Measurements from ENCODE around the gene DDO. TPM values are rescaled to one million over a fixed set of nuclear protein-coding genes. Genes with fewer than 3 reads are reported as not detected.

DDO gene
- total RNA-seq, 2 donors from 2014 or later, result 4.4 to 13.7 TPM

DNA sequence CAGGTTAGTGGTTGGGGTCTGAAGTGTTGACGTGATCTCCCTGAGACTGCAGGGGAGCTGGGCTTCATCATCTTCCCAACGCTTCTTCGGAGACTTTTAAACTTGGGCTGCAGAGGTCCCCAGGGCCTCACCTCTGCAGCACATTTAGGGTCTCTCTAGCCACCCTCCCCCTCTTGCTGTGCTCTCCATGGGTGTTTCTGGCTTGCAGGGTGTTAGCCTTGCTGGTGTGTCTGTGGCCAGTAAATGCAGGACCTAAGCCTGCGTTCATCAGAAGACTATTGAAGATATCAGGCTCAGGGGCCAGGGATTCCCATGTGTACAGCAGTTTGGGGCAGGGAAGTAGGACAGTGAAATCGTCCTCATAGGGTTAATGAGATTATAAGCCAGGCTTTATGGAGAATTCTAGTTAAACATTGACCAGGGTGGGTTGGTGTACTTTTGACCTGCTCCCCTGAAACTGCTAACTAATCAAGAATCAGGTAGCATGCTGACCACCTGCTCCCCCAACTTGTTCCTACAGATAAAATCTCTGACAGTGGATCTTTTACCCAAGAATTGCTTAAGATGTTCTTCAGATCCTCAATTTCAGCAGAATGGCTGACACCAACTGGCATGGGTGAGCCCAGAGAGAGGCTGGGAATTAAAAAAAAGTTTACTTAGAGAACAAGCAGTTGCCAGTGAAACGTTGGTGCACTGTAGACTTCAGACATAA lies 3.8 kb upstream of the DDO start:
- Histone ChIP-seq H3K4me1 (peaks cover 0 to 10% of the 10 kb centered on the region in 2 donors), H3K27me3 (no peaks in the 10 kb centered on the region), H3K36me3 (no peaks in the 10 kb centered on the region), H3K27ac (no peak overlapping the region), H3K4me3 (no peak overlapping the region), H3K9me3 (no peaks in the 10 kb centered on the region)
- no peak for DNase-seq (ENCODE audit: low spot score)
- TF ChIP-seq, protein P1, sequence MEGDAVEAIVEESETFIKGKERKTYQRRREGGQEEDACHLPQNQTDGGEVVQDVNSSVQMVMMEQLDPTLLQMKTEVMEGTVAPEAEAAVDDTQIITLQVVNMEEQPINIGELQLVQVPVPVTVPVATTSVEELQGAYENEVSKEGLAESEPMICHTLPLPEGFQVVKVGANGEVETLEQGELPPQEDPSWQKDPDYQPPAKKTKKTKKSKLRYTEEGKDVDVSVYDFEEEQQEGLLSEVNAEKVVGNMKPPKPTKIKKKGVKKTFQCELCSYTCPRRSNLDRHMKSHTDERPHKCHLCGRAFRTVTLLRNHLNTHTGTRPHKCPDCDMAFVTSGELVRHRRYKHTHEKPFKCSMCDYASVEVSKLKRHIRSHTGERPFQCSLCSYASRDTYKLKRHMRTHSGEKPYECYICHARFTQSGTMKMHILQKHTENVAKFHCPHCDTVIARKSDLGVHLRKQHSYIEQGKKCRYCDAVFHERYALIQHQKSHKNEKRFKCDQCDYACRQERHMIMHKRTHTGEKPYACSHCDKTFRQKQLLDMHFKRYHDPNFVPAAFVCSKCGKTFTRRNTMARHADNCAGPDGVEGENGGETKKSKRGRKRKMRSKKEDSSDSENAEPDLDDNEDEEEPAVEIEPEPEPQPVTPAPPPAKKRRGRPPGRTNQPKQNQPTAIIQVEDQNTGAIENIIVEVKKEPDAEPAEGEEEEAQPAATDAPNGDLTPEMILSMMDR (IDR thresholded peaks at IDR 0.05), result no peak

DNA sequence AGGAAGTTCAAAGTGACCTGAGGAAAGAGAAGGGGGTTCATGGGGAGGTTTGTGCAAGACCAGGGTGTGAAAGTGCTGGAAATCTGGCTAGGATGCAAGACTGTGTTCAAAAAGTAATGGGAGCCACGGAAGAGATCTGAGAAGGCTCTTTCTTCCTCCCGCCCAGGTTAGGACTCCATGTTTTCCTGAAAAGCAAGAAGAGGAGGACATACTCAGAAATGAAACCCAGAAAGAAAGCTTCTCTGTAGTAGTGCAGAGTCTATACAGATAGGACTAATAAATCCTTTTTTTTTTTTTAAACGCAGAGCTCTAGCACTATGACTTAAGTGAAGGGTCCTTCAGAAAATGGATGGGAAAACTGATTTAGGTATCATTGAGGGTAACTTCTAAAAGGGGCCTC lies 3.2 kb upstream of the DDO start:
- Histone ChIP-seq H3K27me3 (no peaks in the 10 kb centered on the region), H3K9me3 (no peaks in the 10 kb centered on the region), H3K4me1 (peaks cover 0 to 14% of the 10 kb centered on the region in 2 donors), H3K4me3 (no peak overlapping the region), H3K27ac (no peak overlapping the region), H3K36me3 (no peaks in the 10 kb centered on the region)
- DNase-seq (ENCODE audit: low spot score), result no peak
- TF ChIP-seq, protein P1 (IDR thresholded peaks at IDR 0.05), result no peak

DNA sequence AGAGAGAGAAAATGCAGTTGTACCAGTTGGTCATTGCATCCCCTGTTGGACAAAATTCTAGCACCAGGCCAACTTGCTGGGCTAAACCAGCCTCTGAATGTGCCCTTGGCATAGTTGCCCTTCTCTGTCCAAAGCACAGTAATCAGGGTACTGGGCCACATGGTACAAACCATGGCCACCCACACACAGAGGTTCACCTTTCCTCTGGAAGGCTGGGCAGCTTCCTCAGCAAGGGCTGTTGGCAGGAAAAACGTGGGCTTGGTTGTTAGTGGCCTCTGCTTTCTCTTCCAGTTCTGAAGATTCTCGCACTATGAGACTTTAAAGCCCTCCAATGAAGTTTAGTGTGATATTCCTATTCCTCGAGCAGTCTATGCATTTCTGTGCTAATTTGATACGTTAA lies 706 bp downstream of the DDO start:
- no peak for DNase-seq (ENCODE audit: low spot score)
- H3K4me3 ChIP-seq, result peak overlapping the region; percentile 23 to 43
- TF ChIP-seq, protein P1 (IDR thresholded peaks at IDR 0.05), result no peak

DNA sequence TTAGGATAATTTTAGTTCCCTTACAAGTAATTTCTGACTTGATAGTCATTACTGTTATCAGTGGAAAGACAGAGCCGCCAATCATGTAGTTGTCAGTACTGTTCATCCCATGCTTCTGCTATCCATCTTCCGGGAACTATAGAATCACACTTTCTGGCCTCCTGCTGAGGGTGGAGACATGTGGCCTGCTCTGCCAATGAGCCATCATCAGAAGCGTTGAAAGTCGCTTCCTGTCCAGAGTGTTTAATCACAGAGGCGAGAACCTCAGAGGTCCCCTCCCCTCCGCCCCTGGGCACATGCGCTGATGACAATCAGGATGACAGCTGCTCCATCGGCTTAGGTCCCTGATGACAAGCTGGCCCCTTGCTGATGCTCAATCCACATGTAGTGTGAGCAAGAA lies 3.0 kb downstream of the DDO start:
- Histone ChIP-seq H3K4me1 (peaks cover 0 to 23% of the 10 kb centered on the region in 2 donors), H3K27me3 (no peaks in the 10 kb centered on the region), H3K4me3 (no peak overlapping the region), H3K36me3 (no peaks in the 10 kb centered on the region), H3K9me3 (no peaks in the 10 kb centered on the region), H3K27ac (peak overlapping the region in 1 of 2 donors; percentile 6)
- TF ChIP-seq, protein P1 (IDR thresholded peaks at IDR 0.05), result no peak
- no peak for DNase-seq (ENCODE audit: low spot score)

More for the DNA sequence above, 706 bp downstream of the DDO start:
- H3K4me1 ChIP-seq, result peaks cover 0 to 23% of the 10 kb centered on the region in 2 donors
- no peaks in the 10 kb centered on the region for H3K36me3 ChIP-seq
- peak overlapping the region; percentile 79 to 86 for H3K27ac ChIP-seq
- no peaks in the 10 kb centered on the region for H3K27me3 ChIP-seq
- no peaks in the 10 kb centered on the region for H3K9me3 ChIP-seq

DNA sequence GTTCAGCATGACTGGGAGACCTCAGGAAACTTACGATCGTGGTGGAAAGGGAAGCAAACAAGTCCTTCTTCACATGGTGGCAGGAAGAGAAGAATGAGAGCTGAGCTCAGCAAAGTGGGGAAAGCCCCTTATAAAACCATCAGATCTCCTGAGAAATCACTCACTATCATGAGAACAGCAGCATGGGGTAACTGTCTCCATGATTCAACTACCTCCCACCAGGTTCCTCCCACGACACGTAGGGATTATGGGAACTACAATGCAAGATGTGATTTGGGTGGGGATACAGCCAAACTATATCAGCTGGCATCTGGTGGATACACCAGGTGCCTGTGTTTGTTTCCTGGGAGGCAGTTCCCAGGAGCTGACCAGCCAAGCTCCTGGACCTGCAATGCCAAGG lies 4.9 kb downstream of the DDO start:
- Histone ChIP-seq H3K27ac (no peak overlapping the region), H3K9me3 (no peaks in the 10 kb centered on the region), H3K27me3 (no peaks in the 10 kb centered on the region), H3K4me1 (peaks cover 0 to 23% of the 10 kb centered on the region in 2 donors), H3K4me3 (no peak overlapping the region), H3K36me3 (no peaks in the 10 kb centered on the region)
- DNase-seq (ENCODE audit: low spot score), result no peak
- TF ChIP-seq, protein P1 (IDR thresholded peaks at IDR 0.05), result no peak

DNA sequence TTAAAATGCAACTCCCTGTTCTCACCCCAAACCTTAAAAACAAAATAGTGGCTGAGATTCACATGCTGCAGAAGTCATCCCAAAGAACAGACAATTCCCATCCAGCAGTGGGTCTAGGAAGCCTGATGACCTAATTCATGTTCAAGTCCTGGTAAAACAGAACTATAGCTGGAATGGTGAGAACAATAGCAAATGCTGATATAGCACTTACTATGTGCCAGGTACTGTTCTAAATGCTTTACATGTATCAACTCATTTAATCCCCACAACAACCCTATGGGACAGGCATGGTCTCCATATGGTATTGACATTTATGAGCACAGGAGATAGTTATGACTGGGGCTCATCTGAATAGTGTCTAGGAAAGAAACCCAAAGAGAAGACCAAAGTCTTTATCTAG lies 5.6 kb downstream of the DDO start:
- TF ChIP-seq, protein P1 (IDR thresholded peaks at IDR 0.05), result no peak
- no peaks in the 10 kb centered on the region for H3K9me3 ChIP-seq
- no peak overlapping the region for H3K4me3 ChIP-seq
- H3K27me3 ChIP-seq, result no peaks in the 10 kb centered on the region
- H3K36me3 ChIP-seq, result no peaks in the 10 kb centered on the region
- H3K4me1 ChIP-seq, result peaks cover 0 to 19% of the 10 kb centered on the region in 2 donors
- no peak overlapping the region for H3K27ac ChIP-seq
- DNase-seq (ENCODE audit: low spot score), result no peak
